ENCODE results near the gene RPL19.

RPL19 gene

DNA sequence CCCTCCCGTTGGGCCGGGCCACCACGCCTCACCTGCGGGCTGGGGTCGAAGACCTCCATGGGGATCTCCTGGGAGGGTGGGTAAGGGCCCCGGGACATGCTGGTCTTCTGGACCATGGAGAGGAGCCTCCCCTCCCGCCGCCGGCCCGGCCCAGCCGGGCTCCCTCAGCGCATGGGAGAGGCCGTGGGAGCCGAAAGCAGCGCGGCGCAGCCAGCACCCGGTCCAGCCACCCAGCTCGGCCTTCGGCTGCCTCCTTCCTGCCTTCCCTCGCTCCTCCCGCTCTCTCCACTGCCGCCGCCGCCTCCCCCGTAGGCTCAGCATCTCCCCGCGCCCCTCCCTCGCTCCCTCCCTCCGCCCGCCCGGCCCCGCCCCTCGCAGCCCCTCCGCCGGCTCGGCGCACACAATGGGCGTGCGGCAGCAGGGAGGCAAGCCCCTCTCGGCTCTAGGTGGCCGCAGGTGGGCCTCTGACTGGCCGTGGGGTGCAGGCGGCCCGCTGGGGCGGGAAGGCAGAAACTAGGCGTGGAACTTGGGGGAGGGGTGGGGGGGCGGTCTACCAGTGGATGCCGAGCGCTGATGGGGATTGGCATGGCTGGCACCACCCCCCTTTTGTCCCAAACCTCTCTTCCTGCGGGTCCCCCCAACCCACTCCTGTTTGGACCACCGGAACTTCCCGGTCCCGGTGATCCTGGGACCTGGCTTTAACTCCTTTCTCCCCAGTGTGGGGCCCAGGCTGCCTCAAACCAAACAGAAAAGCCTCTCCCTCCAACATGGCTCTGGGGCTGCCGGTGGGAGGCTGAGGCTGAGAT is 2.5 kb upstream of the RPL19 start, which contains the start of gene CACNB1:
TSS of gene CACNB1 (minus strand) at position 290 of the 806 bp plus-strand sequence. CDS start at position 116, 174 bp downstream.
- DNase-seq, result peak; percentile 50 to 80 (median 58)

DNA sequence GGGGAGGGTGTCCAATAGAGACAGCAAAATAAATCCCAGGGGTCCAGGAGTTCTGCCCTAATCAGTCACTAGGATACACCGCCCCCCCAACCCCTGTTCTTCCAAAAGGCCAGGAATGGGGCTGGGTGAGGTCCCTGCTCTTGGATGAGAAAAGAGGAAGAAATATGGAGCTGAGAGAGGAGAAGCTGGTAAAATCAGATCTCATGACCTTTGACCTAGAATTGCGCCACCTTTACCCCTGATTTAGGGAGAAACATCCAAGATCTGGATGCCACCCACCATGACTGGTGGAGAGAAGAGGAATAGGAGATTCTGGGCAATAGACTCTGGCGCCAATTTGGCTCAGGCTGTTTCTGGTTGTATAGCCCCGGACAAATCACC is 1.9 kb upstream of the RPL19 start:
- DNase-seq, result no peak

DNA sequence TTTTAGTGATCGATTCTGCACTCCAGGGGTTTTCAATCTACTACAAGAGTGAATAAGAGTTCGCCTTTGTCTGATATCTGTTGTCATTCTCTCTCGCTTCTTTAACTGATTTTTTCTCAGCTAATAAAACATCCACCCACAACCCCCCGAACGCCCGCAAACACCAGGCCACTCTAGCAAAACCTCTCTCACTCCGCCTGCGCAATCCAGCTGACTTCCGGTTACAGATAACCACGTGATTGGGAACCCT is 338 bp upstream of the RPL19 start:
- peak; percentile 58 to 95 (median 83) for DNase-seq

DNA sequence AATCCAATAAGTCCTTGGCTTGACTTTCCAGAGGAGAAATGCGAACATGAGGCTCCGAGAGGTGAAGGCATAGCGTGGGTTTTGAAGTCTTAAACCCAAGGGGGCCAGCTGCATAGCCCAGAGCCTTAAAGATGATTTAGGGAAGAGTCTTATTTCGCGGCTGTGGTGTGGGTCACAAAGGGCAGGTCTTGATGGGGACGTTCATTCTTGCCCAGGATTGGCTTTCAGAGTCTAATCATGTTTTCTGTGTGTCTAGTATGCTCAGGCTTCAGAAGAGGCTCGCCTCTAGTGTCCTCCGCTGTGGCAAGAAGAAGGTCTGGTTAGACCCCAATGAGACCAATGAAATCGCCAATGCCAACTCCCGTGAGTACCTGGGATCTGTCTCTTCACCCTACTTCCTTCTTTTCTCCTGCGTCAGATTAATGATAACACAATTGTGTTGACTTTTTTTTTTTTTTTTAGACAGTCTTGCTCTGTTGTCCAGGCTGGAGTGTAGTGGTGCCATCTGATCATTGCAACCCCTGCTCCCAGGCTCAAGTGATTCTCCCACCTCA is 951 bp downstream of the RPL19 start:
- DNase-seq, result no peak

DNA sequence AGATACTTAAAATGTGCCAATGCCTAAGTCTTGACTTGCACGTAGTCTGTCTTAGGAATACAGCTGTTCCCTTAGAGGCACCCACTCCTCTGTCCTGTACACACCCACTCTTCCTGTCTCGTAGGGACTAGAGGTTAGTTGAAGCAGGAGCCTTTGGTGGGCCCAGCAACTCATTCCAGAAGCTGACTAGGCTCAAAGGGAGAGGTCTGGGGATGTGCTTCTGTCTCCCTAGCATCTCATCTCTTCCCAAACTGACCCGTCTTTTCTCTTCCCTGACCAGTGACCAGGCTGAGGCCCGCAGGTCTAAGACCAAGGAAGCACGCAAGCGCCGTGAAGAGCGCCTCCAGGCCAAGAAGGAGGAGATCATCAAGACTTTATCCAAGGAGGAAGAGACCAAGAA is 4.2 kb downstream of the RPL19 start:
- no peak for DNase-seq

DNA sequence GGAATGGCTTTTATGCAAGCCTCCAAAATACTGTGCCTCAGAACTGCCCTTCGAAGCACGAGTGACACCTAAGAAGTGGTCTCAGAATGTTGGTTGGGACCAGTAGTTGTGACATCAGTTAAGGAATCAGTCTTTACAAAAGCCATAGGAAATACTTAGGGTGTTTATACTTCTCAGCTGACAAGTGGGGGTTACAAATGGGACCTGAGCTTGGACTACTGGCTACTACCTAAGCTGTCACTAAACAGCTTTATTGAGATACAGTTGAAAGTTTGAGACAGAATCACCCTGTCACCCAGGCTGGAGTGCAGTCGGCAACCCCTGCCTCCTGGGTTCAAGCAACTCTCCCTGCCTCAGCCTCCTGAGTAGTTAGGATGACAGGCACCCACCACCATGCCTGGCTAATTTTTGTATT is 5.0 kb downstream of the RPL19 start:
- no peak for DNase-seq

DNA sequence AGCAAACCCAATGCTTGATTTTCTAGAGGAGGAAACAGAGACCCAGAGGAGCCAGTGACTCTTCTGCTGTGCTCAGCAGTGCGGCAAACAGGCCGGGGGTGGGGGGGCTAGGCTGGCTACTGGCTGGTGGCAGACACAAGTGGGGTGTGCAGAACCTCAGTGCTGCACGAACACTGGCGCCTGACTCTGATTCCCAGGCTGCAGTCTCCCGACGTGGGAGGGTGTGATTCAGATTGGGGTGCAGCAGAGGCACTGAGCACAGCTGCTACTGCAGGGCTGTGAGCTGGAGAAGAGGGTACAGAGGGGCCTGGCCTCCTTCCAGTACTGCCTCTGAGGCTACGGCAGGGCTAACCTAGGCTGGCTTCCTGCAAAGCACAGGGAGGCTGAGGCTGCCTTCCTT is 8.1 kb downstream of the RPL19 start:
- DNase-seq, result no peak

DNA sequence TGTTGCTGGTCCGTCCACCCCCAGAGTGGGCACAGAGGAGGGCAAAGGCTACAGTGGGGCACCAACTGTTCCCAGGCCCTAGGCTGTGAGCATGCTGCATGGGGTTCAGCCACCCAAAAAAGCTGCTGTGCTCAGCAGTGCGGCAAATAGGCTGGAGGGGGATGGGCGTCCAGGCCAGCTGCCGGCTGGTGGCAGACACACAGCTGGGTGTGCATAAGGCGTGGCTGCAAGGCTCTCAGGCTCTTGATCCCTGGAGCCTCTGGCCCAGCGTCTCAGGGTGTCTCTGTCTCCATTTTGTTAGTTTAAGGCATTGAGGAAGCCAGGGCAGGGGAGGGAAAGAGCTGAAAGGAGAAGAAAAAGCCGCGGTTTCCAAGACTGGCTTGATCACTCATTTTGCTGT is 8.8 kb downstream of the RPL19 start:
- no peak for DNase-seq

DNA sequence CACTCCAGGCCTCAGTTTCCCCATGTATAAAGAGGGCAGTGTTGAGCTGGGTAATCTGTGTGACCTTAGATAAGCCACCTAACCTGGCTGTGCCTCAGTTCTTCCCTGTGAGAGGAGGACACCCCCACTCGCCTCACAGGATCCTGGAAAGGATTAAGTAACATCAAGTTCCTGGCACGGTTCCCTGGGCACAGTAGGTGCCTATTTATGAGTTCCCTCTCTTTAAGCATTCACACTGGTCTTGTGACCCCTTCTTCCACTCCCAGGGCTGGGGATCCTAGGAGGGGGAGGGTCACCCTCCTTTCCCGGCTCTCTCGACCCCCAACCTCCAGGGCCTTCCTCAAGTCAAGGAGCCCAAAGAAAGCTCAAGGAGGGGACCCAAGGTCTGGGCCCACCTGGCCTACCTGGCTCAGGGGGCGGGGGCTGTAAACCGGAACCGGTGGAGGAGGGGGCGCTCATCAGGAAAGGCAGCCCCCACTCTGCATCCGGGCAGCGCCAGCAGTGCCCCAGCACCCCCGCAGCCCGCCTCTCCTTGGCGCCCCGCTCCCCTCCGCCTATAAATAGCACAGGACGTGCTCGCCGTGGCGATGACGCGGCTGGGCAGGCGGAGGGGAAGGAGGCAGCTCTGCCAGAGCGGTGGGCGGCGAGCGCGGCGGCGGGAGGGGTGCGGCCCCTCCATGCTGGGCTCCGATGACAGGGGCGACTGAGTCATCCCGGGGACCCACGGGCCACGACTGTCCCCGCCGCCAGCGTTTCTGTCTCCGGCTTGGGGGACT is 9.4 kb downstream of the RPL19 start:
- peak; percentile 36 to 68 (median 58) for DNase-seq

DNA sequence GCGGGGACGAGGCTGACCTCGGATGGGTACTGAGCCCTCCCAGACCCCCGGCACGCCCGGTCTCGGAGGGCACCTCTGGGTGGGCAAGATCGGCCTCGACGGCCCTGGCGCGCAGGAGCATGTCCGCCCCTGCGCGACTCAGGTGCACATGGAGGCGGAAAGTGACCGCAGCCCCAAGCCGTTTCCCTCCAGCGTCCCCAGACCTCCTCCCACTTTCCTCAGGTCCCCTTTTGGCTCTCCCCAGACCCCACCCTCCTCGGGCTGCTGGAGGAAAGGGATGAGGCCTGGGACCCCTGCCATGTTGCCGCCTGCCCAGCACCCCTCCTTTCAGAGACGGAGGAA is 10.0 kb downstream of the RPL19 start:
- no peak for DNase-seq

DNA sequence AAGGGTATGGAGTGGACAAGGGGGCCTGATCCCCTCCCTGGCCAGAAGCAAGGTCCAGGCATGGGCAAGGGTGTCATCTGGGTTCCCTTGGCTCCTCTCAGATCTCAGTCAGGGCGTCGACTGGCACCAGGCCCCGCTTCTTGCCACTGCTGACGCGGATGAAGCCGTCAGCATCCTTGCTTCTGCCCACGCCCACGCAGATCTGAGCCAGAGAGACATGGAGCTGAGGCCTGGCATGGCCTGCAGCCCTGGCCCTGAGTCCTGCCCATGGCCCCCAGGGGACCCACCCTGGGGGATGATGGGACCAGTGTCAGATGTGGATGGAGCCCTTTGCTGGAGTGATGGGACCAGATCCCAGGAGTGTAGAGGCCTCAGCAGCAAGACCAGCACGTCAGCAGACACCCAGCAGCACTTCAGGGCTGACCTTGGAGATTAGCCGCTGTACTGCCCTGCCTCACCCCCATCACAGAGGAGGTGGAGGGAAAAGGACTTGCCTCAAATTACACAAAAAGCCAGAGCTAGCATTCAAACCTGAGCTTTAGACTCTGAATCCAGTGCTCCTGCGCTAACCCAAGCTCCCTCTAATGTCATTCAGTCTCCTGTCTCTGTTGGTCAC is 12.2 kb downstream of the RPL19 start:
- DNase-seq, result no peak

DNA sequence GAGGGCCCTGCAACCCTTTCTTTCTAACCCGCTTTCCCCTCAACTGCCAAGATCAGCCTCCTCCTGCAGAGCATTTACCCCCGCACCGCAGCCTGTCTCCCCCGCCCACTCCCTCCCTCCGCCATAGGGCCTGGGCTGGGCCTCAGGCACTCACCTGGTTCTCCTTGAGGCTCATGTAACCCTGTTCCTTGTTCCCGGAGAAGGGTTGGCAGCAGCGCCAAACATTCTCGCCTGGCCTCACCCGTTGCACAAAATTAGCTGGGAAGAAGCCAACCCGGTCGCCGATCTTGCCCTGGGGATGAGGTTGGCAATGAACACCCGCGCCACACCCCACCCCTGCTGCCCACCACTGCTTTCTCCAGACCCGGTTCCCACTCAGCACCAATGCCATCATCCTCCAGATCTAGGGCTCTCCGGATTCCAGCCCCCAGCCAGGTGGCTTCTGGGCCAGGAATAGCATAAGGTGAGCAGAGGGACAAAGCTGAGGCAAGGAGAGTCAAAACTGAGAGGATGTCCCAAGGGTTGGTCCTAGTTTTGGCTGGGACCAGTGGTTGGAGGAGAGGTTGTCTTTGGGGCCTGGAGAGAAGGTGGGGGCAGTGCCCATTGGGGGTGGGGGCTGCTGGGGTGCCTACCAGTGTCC is 12.9 kb downstream of the RPL19 start:
- no peak for DNase-seq

DNA sequence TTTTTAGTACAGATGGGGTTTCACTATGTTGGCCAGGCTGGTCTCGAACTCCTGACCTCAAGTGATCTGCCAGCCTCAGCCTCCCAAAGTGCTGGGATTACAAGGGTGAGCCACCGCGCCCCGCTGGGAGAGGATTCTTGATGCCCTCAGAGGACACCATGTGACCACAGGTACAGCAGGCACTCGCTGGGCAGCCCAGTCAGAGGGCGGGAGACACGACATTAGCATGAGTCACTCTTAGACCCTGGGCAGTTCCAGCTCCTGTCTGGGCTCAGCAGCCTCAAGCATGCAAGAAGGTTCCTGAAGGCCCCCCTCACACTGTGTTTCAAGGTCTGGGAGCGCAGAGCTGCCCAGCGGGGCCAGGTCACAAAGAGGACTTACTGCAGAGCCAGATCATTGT is 13.8 kb downstream of the RPL19 start:
- DNase-seq, result no peak

DNA sequence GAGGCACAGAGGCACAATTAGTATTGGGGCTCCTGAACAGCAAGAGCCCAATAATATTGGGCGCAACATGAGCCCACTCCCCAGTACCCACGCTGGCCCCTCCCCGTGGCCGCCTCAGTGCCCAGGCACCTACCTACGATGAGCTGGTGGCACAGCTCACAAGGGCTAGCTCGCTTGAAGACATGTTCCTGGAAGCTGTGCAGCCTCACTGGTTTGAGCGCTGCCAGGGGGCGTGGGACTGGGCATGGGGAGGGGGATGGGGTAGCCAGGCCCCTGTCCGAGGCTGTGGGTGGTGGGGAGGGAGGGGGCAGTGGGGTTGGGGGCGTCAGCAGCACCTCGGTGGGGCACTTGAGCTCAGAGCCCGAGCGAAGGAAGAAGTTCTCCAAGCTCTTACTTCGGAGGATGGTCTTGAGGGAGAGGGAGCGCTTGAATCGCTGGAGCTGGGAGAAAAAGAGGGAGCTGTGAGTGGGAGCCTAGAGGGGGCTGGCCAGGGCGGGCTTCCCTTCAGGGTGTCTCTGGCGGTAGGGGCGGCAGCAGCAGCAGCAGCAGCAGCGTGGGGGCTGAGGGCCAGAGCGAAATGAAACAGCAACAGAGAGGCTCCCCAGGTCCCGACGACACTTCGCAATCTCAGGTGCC is 17.8 kb downstream of the RPL19 start:
- DNase-seq, result no peak

DNA sequence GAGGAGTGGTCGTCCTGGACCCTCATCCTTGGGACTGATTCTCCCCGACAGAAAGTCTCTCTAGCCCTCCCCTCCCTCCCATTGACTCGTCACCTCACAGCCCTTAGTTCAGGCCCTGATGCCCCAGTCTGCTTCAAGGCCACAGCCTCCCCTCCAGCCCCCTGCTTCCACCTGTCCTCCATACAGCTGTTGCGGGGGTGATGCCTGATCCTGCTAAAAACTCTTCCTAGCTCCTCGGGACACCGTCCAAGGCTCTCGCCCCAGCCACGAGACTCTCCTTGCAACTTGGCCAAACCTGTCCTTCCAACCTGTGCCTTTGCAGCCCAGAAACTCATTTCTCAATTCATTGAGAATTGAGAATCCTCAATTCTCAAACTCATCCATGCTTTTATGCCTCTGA is 18.8 kb downstream of the RPL19 start:
- no peak for DNase-seq

DNA sequence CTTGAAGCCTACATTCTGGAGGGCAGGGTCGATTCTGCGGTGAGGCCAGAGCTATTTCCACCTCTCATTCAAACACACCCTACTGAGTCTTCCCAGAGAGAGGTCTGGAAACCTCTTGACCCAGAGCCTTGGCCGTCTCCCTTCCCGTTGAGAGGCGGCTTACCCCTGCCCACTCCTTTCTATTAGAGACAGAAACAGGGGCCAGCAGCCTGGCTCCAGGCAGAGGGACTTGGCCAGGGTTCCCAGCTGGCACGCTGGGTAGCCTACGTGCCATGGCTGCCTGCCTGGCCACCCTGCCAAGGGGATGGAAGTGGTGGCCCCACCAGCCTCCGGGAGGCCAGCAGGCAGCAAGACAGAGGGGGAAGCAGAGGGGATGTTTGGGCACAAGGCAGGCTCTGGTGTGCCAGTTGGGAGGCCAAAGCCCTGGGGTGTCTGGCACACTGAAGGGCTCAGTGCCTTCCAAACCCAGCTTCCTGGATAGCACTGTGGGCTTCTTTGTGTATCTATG is 19.6 kb downstream of the RPL19 start:
- DNase-seq, result no peak

DNA sequence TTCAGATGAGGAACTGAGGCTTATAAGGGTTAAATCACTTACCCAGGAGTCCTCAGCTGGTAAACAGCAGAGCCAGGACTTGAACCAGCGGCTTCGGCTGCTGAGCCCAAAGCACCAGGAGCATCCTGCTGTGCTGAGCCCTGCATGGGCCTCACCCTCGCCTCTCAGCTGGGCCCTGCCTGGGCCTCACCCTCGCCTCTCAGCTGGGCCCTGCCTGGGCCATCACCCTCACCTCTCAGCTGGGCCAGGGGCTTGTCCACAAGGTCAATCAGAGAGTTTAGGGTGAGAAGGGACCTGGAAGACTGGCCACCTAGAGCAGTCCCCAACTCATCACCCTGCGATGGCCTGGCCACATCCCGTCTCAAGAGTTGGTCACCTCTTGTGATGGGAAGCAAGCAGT is 21.5 kb downstream of the RPL19 start:
- no peak for DNase-seq

DNA sequence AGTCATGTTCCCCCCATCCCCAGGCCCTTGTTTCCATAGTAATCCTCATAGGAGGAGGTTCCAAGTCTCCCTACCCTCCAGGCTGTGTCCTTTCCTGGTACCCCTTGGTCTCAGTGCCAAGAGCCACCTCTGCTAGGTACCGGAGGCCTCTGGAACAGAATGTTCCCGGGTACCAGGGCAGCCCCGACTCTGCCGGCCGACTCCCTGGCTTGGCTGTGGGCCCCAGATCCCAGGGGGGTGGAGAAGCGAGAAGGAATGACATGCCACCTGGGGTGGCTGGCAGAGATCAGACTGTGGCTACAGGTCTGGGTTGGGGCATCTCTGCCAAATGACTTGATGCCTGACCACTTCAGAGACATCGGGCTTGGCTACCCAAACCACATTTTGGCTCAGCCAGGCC is 22.1 kb downstream of the RPL19 start:
- no peak for DNase-seq

DNA sequence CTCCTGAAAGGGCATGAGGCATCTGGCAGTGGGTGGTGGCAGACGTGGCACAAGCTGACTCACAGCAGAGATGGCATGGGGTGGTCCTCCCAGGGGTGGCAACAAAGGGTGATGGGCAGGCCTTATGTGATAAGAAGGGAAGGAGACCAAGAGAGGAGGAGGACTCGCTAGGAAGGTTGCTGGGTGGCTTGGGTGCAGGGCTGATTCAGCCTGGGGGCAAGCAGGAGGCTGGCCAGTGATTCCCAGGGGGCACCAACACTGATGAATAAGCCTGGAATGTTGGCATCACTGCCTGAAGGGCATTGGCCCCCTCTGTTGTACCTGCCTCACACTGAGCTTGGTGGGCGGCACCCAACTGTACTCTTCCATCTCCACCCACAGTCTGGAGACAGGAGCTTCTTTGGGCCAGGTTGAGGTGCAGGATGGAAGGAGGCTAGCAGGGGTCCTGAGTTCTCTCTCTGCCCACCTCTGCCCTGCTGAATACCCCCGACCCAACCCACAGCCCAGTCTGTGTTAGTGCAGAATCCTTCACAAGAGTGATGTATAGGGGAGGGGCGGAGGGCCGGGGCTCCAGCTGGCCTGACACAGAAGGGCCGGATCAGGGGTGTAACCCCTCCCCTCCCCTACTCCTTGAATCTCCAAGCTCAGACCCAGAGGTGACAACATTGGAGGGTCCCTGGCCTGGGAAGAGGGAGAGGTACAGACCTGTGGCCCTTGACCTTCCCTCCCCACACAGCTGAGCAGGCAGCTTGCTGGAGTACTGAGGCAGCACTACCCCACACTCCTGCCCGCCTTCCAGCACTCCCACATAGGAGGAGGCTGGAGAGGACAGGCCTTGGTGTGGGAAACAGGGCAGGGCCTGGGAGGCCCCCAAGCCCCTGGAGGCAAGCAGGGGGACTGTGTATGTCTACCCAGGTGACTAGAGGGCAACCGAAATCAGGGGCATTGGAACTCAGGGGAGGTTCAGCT is 23.1 kb downstream of the RPL19 start:
- no peak for DNase-seq

DNA sequence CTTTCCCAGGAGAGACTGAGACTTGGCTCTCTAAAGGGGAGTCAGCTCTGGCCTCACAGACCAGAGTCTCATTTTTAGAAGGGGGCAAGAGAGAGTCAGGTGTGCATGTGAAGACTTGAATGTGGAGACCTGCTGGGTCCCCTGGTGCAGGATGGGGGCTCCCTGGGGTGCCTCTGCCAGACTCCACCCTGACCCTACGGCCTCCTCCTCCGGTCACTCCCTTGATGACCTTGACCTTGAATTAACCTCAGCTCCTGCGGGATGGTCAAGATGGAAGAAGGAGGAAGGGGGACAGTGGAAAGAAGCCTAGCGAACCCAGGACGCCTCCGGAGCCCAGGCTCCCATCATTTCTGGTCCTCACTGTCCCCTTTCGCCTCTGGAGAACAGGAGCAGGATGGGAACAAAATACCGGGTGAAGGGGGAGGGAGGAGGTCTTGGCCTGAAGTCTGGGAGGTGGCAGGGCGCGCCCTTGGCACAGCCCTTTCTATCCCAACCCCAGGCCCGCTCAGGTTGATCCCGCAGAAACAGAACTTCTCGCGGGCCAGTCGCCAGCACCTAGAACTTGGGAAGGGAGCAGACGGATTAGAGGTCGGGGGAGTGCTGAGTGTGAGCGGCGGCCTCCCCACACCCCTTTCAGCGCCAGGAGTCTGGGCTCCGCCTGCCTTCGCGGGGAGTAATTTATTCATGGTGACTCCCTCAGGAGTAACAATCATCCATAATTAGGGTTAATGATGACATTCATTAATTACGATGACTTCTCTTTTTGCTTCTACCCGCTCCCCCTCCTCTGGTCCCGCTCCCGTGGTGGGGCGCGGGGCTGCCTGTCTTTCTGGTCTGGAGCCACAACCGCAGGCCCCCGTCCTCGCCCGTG is 24.1 kb downstream of the RPL19 start:
- no peak for DNase-seq
